Dendritic cell treated with granulocyte-macrophage colony-stimulating factor and Interleukin-4, amounts not matched to agents 40 ng/mL and 50 ng/mL, for 4 days (primary cell): ENCODE data around the gene HS3ST3A1.

Experiments used
- H3K27ac Mint-ChIP-seq: one replicate; pipeline ENCODE4 v1.8.0; 2022; ENCODE audit warnings: mild to moderate bottlenecking, mixed read lengths
- H3K27me3 Mint-ChIP-seq: one replicate; pipeline ENCODE4 v1.8.0; 2022; ENCODE audit warnings: mild to moderate bottlenecking, mixed read lengths
- H3K36me3 Mint-ChIP-seq: one replicate; pipeline ENCODE4 v1.8.0; 2022; ENCODE audit warnings: low read depth, mixed read lengths
- H3K4me1 Mint-ChIP-seq: one replicate; pipeline ENCODE4 v1.8.0; 2022; ENCODE audit warnings: low read depth, mixed read lengths
- H3K4me3 Mint-ChIP-seq: one replicate; pipeline ENCODE4 v1.8.0; 2022; ENCODE audit warnings: mild to moderate bottlenecking, moderate library complexity, mixed read lengths
- H3K9me3 Mint-ChIP-seq: one replicate; pipeline ENCODE4 v1.8.0; 2022; ENCODE audit warnings: mixed read lengths
- intact Hi-C: fragments of 100-400 bp; cut with micrococcal nuclease; formaldehyde crosslinking; loops from one replicate; pipeline ENCODE4 v1.15.0; 2022

The HS3ST3A1 gene

GRCh38 chr17:13576661-13577526 lies 24.8 kb downstream of the HS3ST3A1 start:
- Mint-ChIP-seq H3K36me3 (no peaks in the 10 kb centered on the region), H3K4me3 (no peak overlapping the region), H3K9me3 (peaks cover 8% of the 10 kb centered on the region), H3K27me3 (peaks cover 4% of the 10 kb centered on the region), H3K27ac (no peak overlapping the region), H3K4me1 (no peaks in the 10 kb centered on the region)
- intact Hi-C loops = no loop called here

- Mint-ChIP-seq H3K27me3 (peaks cover 3% of the 10 kb centered on the region), H3K27ac (no peak overlapping the region), H3K9me3 (peaks cover 8% of the 10 kb centered on the region), H3K4me3 (no peak overlapping the region), H3K4me1 (no peaks in the 10 kb centered on the region), H3K36me3 (no peaks in the 10 kb centered on the region)
- intact Hi-C loops = no loop called here
Measured at GRCh38 chr17:13575922-13576419, 25.8 kb downstream of the HS3ST3A1 start.

DNA sequence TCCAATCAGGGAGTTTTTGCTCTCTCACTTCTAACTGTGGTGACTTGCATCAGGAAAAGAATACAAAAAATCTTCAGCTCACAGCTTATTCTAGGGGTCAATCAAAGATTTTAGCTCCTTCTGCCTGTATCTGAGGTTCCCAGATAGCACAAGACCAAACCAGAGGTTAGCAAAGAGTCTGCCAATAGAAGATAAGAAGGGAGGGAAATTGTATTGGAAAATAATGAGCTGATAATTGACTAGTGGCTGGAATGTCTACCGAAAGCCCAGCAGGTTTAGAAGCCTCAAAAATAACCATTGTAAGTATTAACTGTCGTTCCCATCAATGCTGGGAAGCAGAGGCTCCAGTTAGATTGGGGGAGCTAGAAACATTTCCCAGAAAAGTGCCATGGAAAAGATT lies 26.3 kb downstream of the HS3ST3A1 start:
- no peak overlapping the region for H3K27ac Mint-ChIP-seq
- intact Hi-C loops = no loop called here
- H3K4me3 Mint-ChIP-seq = no peak overlapping the region
- H3K4me1 Mint-ChIP-seq = no peaks in the 10 kb centered on the region
- H3K36me3 Mint-ChIP-seq = no peaks in the 10 kb centered on the region
- H3K27me3 Mint-ChIP-seq = peaks cover 3% of the 10 kb centered on the region
- H3K9me3 Mint-ChIP-seq = peaks cover 8% of the 10 kb centered on the region

DNA sequence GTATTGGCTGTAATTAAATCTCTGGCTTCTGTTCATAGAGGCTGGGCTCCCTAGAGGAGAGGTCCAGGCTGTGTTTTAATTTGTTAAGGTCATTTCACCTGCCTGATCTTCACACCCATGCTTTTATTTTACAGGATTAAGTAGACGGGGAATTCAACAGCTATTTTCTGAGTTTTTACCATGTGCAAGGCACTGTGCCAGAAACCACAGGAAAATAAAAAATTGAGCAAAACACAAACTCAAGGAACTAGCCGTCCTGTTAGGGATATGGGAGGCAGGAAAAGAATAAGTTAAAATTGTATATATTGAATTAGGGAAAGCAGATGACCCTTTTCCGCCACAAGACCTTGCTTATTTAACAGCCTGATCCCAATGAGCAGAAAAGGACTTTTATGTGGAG lies 29.1 kb downstream of the HS3ST3A1 start:
- H3K4me3 Mint-ChIP-seq = no peak overlapping the region
- H3K9me3 Mint-ChIP-seq = peaks cover 14% of the 10 kb centered on the region
- H3K27ac Mint-ChIP-seq = no peak overlapping the region
- H3K36me3 Mint-ChIP-seq = no peaks in the 10 kb centered on the region
- H3K27me3 Mint-ChIP-seq = peaks cover 3% of the 10 kb centered on the region
- H3K4me1 Mint-ChIP-seq = no peaks in the 10 kb centered on the region
- intact Hi-C loops = no loop called here

DNA sequence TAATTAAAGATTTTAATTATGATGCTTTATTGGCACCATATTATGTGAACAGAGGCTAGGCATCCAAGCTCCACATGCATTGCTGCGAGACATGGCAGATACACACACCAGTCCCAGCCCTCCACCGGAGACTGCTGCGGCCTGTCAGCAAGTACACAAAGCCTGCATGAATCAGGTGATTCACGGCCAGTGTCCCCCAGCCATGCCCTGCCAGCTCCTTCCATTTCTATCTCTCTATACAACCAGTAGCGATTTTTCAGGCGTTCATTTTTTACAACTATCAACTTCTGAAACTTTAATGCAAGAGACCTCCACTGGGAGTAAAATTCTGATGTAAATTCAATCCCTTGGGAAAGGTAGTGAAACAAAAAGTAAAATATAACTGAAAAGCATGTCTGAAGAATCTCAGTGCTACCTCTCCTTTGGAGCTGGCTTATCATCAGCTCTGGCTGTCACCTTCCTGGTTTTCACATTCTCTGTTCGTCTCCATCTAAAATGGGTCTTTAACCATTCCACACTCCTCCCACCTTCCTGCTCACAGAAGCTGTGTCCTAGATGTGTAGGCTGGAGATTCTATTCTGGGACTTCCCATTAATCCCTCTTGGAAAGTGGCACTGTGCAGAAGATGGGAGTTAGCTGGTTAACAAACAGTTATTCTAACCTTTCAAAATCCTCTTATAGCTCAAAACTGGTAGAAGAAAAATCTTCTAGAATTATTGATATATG lies 32.2 kb downstream of the HS3ST3A1 start:
- Mint-ChIP-seq H3K9me3 (peaks cover 15% of the 10 kb centered on the region), H3K4me1 (no peaks in the 10 kb centered on the region), H3K36me3 (no peaks in the 10 kb centered on the region), H3K4me3 (no peak overlapping the region), H3K27ac (no peak overlapping the region), H3K27me3 (peaks cover 3% of the 10 kb centered on the region)
- intact Hi-C loops = no loop called here

DNA sequence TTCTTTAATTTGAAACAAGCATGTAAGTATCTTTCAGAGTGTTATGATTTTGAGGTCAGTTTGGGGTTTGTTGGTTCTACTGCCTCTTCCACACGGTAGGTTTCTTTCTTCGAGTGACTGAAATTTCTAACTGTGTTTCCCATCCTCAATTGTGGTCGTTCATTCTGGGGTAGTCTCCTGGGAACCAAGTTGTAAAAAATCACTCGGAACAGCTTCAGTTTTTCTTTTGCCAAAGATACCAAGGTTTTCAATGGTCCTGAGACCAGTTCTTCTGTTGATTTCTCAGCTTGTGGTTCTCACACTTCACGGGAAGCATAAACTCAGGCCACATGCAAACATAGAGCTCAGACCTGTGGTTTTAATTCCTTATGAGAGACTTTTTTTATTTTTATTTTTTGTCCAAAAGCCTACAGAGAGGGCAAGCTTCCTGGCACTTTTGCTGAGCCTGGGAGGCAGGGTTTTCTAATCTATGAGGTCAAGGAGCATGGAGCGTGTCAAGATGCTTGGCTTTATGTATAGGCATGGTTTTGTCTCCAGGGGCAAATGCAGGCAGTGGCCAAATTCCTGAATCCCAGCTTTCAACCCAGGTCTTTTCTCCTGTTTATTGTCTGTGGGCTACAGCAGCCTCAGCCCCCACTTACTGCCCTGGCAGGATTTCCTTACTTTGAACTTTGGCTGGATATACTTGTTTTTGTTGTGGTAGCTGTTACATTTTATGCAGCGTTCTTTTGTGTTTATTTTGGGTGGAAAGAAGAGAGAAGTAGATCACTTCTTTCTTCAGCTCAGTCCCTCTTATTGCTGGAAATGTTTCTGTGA lies 32.9 kb downstream of the HS3ST3A1 start:
- Mint-ChIP-seq H3K4me1 (no peaks in the 10 kb centered on the region), H3K36me3 (no peaks in the 10 kb centered on the region), H3K27me3 (peaks cover 3% of the 10 kb centered on the region), H3K9me3 (peaks cover 15% of the 10 kb centered on the region), H3K27ac (no peak overlapping the region), H3K4me3 (no peak overlapping the region)
- intact Hi-C loops = no loop called here

GRCh38 chr17:13563866-13564265 lies 37.9 kb downstream of the HS3ST3A1 start:
- intact Hi-C loops = no loop called here
- no peaks in the 10 kb centered on the region for H3K27me3 Mint-ChIP-seq
- H3K27ac Mint-ChIP-seq = no peak overlapping the region
- no peak overlapping the region for H3K4me3 Mint-ChIP-seq
- H3K36me3 Mint-ChIP-seq = no peaks in the 10 kb centered on the region
- H3K9me3 Mint-ChIP-seq = peaks cover 9% of the 10 kb centered on the region
- no peaks in the 10 kb centered on the region for H3K4me1 Mint-ChIP-seq

- H3K36me3 Mint-ChIP-seq = no peaks in the 10 kb centered on the region
- H3K27ac Mint-ChIP-seq = no peak overlapping the region
- H3K9me3 Mint-ChIP-seq = peaks cover 9% of the 10 kb centered on the region
- no peak overlapping the region for H3K4me3 Mint-ChIP-seq
- no peaks in the 10 kb centered on the region for H3K27me3 Mint-ChIP-seq
- no peaks in the 10 kb centered on the region for H3K4me1 Mint-ChIP-seq
- intact Hi-C loops = no loop called here
Measured at GRCh38 chr17:13562271-13562800, 39.4 kb downstream of the HS3ST3A1 start.

DNA sequence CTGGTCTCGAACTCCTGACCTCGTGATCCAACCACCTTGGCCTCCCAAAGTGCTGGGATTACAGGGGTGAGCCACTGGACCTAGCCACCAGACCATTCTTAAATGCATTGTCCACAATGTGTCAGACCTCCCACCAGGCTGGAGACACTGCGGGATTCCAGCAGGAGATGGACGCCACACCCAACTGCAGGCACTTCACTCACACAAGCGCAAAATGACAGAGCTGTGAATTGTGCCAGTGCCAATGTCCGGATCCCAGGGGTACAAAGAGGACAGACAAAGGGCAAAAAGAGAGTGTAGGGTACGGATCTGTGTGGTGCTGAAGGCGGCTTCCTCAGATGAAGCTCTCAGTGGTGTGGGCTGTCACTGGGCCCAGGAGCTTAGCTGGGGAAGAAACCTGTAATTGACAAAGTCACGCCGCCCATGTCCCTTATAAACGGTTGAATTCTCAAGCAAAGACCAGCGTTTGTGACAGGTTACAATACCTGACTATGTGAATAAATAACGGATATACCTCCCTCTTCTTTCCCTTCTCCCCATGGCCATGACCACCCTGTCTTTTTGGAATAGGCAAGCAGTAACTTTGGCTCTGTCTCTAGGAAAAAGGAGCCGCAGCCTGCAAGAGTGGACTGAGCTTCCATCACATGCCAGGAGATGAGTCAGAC lies 40.0 kb downstream of the HS3ST3A1 start:
- Mint-ChIP-seq H3K36me3 (no peaks in the 10 kb centered on the region), H3K27ac (no peak overlapping the region)
- intact Hi-C loops = no loop called here

GRCh38 chr17:13560935-13561334 lies 40.8 kb downstream of the HS3ST3A1 start:
- Mint-ChIP-seq H3K36me3 (no peaks in the 10 kb centered on the region), H3K9me3 (peaks cover 1% of the 10 kb centered on the region), H3K4me3 (no peak overlapping the region), H3K4me1 (no peaks in the 10 kb centered on the region), H3K27me3 (no peaks in the 10 kb centered on the region), H3K27ac (no peak overlapping the region)
- intact Hi-C loops = no loop called here

More for the DNA sequence above, 40.0 kb downstream of the HS3ST3A1 start:
- no peaks in the 10 kb centered on the region for H3K4me1 Mint-ChIP-seq
- no peaks in the 10 kb centered on the region for H3K27me3 Mint-ChIP-seq
- H3K9me3 Mint-ChIP-seq = peaks cover 9% of the 10 kb centered on the region
- H3K4me3 Mint-ChIP-seq = no peak overlapping the region

GRCh38 chr17:13558588-13558987 lies 43.1 kb downstream of the HS3ST3A1 start:
- no peaks in the 10 kb centered on the region for H3K27me3 Mint-ChIP-seq
- no peak overlapping the region for H3K27ac Mint-ChIP-seq
- H3K4me3 Mint-ChIP-seq = no peak overlapping the region
- no peaks in the 10 kb centered on the region for H3K36me3 Mint-ChIP-seq
- H3K4me1 Mint-ChIP-seq = no peaks in the 10 kb centered on the region
- intact Hi-C loops = no loop called here
- peaks cover 15% of the 10 kb centered on the region for H3K9me3 Mint-ChIP-seq

GRCh38 chr17:13557077-13557476 lies 44.7 kb downstream of the HS3ST3A1 start:
- Mint-ChIP-seq H3K27me3 (no peaks in the 10 kb centered on the region), H3K4me3 (no peak overlapping the region), H3K36me3 (no peaks in the 10 kb centered on the region), H3K9me3 (peaks cover 15% of the 10 kb centered on the region), H3K4me1 (no peaks in the 10 kb centered on the region), H3K27ac (no peak overlapping the region)
- intact Hi-C loops = no loop called here

DNA sequence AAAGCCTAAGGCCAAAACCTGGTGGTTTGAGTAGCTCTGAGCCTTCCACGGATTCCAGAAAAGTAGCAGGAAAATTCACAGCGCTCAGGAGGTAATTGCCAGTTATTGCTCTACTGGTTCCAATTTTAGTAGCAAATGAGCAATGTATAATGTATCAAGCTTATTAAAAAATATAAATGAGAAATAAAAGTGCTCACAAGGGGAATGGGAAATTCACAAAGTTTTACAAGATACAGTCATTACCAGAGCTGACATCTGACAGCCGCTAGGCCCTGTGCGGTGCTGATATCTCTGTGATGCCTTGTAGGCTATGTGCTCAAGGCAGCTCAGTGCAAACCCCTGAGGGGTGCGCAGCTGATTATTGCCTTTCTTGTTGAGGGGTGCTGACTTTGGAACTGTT lies 47.5 kb downstream of the HS3ST3A1 start:
- Mint-ChIP-seq H3K9me3 (peaks cover 31% of the 10 kb centered on the region), H3K27ac (no peak overlapping the region), H3K4me1 (no peaks in the 10 kb centered on the region), H3K36me3 (no peaks in the 10 kb centered on the region), H3K4me3 (no peak overlapping the region), H3K27me3 (peaks cover 3% of the 10 kb centered on the region)
- intact Hi-C loops = no loop called here
